ENCODE measurements around the gene CYP27C1.
A peak's percentile ranks its signal among the peaks of the same experiment; 100 is the strongest.

CYP27C1 gene

GRCh38 chr2:127155028-127155581, 65.0 kb downstream of the CYP27C1 start:
- DNase-seq (ENCODE audit: insufficient read length, low spot score), result no peak
- FAIRE-seq, result no peak

GRCh38 chr2:127154396-127154795, 65.7 kb downstream of the CYP27C1 start:
- DNase-seq (ENCODE audit: insufficient read length, low spot score), result no peak
- no peak for FAIRE-seq

DNA sequence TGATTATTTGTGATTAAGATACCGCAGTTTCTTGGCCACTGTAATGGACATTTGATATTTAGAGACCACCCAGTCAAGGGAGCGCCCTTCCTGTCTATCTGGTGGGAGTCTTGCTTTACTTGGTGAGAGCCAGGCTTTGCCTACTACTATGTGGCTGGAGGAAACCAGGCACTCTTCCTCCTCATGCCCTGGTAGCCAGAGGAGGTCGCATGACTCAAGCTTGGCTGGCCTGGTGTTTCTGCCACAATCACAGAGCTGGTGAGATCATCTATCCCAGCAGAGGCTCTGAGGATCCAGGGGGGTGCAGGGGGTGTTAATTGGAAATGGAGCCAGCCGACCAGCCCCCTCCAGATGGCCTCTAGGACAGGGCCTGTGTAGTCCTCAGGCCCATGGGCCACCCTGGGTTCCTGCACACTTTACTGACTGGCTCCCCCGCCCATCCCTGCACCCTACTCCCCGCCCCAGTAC, 66.4 kb downstream of the CYP27C1 start:
- peak; percentile 74 for DNase-seq (ENCODE audit: insufficient read length, low spot score)
- peak; percentile 79 for FAIRE-seq

DNA sequence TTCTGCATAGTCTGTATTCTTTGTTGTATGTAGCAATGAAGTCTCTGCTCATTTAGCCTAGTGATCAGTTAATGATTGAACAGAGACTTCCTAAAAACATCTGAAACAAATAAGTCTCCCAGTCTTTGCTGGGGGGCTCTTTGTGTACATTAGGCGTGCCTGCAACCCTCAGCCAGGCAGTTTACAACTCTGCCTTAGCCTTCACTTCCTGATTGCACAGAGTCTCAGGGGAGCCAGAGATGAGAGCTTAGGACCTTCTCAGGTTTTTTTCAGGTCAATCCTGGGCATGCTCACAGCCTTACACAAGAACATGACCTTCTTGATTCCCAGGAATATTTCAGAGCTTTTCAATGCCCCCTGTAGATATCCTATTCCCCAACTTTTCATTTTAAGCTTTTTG, 69.1 kb downstream of the CYP27C1 start:
- FAIRE-seq (no peak), DNase-seq (ENCODE audit: insufficient read length, low spot score) (no peak)

DNA sequence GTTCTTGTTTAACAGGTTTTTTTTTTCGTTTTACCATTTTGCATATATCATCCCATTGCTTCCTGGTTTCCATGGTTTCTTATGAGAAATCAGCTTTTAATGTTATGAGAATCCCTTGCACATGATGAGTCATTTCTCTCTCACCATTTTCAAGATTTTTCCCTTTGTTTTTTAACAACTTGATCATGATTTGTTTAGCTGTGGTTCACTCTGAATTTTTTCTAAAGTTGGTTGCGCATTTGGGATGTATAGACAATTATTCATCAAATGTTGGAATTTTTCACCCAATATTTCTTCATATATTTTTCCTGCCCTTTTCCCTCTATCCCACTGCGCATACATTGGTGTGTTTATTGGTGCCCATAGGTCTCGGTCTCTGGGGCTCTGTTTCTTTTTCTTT, 70.7 kb downstream of the CYP27C1 start:
- no peak for FAIRE-seq
- peak; percentile 53 for DNase-seq (ENCODE audit: insufficient read length, low spot score)

- no peak for DNase-seq (ENCODE audit: insufficient read length, low spot score)
These were observed 73.1 kb downstream of the CYP27C1 start for GRCh38 chr2:127146820-127147502.

GRCh38 chr2:127146071-127146725, 73.9 kb downstream of the CYP27C1 start:
- no peak for FAIRE-seq
- no peak for DNase-seq (ENCODE audit: insufficient read length, low spot score)

More at GRCh38 chr2:127146820-127147502, 73.1 kb downstream of the CYP27C1 start:
- FAIRE-seq, result no peak

GRCh38 chr2:127145280-127145895, 74.7 kb downstream of the CYP27C1 start:
- FAIRE-seq (no peak), DNase-seq (ENCODE audit: insufficient read length, low spot score) (no peak)

- FAIRE-seq (no peak), DNase-seq (ENCODE audit: insufficient read length, low spot score) (no peak)
These were observed 76.0 kb downstream of the CYP27C1 start for GRCh38 chr2:127143841-127144782.

GRCh38 chr2:127142663-127143630, 77.2 kb downstream of the CYP27C1 start:
- no peak for FAIRE-seq
- no peak for DNase-seq (ENCODE audit: insufficient read length, low spot score)

GRCh38 chr2:127140538-127140937, 79.6 kb downstream of the CYP27C1 start:
- FAIRE-seq, result peak; percentile 26

DNA sequence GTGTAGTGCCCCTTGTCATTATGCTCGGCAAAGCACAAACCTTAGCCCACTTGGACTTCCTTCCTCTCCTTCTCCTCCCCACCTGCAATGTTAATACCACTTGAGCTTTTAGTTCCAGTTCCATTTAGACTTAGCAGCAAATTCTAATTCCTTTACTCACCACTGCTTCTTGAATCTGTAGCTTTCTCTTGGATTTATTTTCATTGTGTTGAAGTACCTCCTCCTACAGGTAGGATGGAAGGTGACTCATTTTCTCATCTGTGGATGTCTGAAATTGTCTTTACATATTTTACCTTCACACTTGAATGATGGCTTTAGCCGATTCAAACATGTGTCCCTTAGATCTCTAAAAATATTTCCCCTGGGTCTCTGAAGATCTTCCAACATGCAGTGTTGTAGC, 80.3 kb downstream of the CYP27C1 start:
- no peak for FAIRE-seq
- no peak for DNase-seq (ENCODE audit: insufficient read length, low spot score)

More at GRCh38 chr2:127140538-127140937, 79.6 kb downstream of the CYP27C1 start:
- DNase-seq (ENCODE audit: insufficient read length, low spot score), result no peak

DNA sequence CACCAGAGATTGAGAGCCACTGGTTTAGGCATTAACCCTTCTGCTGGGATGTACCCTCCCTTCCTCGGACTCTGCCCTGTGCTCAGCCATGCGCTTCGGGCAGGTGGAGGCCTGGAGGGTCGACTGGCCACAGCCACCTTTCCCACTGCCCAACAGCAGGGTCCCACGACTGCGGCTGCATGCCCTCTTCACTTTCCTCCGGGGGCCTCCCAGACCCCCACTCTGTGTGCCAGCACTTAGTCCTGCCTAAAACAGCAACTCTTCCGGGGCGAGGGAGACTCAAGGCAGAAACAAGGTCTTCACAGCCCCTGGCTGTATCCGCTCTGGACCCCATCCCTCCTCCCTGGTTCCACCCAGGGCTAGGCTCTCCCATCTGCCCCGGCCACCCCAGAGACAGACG, 81.8 kb downstream of the CYP27C1 start:
- DNase-seq (ENCODE audit: insufficient read length, low spot score), result no peak
- FAIRE-seq, result no peak

- FAIRE-seq (no peak), DNase-seq (ENCODE audit: insufficient read length, low spot score) (no peak)
These were observed 82.4 kb downstream of the CYP27C1 start for GRCh38 chr2:127137741-127138140.

GRCh38 chr2:127137225-127137624, 82.9 kb downstream of the CYP27C1 start:
- no peak for FAIRE-seq
- no peak for DNase-seq (ENCODE audit: insufficient read length, low spot score)

DNA sequence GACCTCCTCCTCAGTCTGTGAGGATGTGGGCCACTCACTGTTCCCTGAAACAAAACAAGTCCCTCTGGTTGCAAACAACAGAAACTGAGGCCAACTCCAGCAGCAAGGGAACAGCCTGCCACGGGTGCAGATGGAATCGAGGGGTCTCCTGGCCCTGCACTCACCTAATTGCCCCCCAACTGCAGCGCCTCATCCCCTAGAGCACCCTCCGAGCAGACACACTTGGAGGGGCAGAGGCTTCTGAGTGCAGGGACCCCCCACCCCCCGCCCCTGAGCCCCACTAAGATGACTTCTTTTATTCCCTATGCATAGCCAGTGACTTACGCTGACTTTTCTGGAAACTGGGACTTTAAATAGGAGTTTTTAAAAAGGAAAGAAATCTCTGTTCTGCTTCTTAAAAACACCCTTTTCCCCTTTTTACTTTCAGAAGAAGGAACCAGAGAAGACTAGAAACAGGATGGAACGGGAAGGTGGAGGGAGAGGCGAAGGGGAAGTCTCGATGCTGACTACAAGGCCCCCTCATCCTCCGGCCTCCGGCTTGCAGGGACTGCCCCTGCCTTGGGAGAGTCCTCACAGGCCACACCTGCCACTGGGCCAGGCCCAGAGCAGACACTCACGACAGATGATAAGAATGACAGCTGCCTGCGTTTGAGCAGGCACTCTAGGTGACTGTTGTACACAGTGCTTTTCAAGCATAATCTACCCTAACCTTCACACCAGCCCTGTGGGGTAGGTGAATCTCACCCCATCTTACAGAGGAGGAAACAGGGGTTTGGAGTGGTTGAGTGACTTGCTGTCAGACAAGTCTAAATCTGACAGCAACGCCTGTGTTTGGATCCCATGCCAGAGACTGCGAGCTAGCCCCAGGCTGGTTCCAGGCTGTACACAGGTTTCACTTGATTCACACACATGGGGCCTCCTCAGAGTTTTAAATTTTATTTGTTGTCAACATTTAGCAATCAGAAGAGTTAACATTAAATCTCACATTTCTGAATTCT, 85.0 kb downstream of the CYP27C1 start:
- no peak for DNase-seq (ENCODE audit: insufficient read length, low spot score)
- no peak for FAIRE-seq

GRCh38 chr2:127134235-127134634, 85.9 kb downstream of the CYP27C1 start:
- DNase-seq (ENCODE audit: insufficient read length, low spot score) (no peak), FAIRE-seq (no peak)
